Islet of Langerhans (tissue), 1 donor: ENCODE data around the gene DMRT3.

ENCODE experiments used
- FAIRE-seq: peaks from one replicate; lab custom pipeline; 2011; peaks lifted over from hg19 to GRCh38; lab: Jason Lieb, UNC

Gene DMRT3, protein sequence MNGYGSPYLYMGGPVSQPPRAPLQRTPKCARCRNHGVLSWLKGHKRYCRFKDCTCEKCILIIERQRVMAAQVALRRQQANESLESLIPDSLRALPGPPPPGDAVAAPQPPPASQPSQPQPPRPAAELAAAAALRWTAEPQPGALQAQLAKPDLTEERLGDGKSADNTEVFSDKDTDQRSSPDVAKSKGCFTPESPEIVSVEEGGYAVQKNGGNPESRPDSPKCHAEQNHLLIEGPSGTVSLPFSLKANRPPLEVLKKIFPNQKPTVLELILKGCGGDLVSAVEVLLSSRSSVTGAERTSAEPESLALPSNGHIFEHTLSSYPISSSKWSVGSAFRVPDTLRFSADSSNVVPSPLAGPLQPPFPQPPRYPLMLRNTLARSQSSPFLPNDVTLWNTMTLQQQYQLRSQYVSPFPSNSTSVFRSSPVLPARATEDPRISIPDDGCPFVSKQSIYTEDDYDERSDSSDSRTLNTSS

DNA sequence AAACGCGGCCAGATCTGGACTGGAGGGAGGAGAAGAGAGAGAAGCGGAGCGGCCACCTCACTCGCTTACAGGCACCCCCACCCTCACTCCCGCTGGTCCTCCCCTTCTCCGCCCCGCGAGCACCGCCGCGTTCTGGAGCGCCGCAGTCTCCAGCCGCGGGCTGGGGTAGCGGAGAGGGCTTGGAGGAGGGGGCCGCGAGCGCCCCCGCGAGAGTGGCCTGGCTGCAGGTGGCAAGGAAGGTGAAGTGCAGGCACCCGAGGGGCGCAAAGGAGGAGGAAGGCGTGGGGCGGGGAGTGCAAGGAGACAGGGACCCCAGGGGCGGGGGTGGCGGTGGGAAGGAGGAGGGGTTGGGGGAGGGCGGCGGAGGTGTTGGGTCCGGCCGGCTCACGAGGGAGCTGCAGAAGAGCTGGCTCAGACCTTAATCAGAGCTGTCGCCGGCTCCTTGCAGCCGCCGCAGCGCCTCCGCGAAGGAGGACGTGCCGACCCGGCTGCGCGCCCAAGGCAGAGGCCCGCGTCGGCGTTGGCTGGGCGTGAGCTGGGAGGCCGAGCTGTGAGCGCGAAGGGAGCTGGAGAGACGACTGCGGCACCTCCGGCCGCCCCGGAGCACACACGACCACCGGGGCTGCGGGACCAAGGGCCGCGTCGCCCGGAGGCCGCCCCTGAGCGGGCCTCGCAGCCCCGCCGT, at the start of gene DMRT3:
TSS of gene DMRT3 (plus strand) at position 398 of the 685 bp plus-strand sequence. CDS start 347 bp downstream, outside the sequence.
- no peak for FAIRE-seq

DNA sequence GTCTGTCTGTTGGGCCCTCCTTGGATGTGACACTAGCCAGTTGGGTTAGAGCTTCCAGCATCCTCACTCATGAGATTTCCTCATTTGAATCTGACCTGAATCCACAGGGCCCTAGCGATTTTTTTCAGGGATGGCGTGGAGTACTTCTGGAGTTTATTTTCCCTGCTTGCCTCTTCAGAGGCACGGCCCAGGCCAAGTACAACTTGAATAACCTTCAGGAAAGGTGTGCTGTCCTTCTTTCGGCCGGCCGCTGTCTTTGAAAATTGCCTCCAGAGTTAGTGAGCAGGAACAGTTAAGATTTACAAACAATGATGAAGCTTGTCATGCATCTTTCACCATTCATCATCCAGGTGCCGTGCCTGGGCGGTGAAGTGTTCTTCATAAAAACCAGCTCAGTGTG, 49.5 kb upstream of the DMRT3 start:
- FAIRE-seq = no peak

DNA sequence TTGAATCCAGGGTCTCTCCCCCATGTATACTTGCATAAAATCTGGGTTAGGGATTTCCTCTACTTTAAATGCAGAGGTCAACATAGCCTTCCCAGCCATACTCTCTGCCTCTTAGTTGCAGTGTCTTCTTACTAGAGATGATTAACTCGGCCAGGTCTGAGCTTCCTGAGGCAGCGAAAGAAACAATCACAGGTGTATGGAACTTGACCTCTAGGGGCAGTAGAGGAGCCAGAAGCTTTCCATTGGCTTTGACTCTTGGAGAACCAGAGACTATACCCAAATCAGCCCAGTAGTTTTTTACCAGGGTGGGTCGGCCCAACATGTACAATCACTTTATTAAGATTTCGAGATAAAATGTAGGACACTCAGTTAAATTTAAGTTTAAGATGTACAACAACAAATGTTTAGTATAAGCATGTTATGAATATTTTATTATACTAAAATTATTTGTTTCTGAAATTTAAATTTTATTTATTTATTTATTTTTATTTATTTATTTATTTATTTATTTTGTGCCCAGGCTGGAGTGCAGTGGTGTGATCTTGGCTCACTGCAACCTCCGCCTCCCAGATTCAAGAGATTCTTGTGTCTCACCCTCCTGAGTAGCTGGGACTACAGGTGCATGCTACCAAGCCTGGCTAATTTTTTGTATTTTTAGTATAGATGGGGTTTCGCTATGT, 48.0 kb upstream of the DMRT3 start:
- FAIRE-seq = no peak

DNA sequence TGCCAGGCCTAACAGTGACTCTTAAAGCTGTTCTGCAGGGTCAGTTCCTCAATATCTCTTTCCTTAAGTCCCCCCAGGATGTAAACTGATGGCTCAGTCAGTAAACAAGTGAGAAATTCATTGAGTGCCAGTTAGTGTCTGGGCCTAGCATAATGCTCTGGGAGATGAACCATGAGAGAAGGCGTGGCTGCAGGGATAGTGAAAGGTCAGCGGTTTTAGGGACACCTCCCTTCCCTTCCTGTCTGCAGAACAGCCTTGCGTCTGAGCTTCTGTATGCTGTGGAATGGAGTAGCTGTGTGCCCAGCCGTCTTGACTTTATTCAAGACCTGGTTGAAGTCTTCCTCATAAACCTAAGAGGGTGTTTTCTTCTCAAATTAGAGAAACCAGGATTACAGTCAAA, 46.7 kb upstream of the DMRT3 start:
- FAIRE-seq = no peak

DNA sequence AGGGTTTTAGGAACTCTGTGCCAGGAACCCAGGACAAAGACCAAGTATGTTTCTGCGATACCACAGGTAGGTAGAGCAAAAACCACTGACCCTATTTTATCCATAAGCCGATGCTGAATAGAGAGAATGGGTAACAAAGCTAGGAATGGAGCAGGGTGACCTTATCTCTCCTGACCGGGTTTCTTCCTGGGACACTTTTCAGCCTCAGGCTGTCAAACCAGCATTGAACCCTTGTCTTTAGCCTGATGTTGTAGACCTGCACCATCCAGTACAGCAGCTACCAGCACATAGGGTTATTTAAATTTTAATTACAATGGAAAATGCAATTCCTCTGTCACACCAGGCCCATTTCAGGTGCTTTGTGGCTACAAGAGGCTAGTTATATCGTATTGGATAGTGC, 43.1 kb upstream of the DMRT3 start:
- FAIRE-seq = no peak

DNA sequence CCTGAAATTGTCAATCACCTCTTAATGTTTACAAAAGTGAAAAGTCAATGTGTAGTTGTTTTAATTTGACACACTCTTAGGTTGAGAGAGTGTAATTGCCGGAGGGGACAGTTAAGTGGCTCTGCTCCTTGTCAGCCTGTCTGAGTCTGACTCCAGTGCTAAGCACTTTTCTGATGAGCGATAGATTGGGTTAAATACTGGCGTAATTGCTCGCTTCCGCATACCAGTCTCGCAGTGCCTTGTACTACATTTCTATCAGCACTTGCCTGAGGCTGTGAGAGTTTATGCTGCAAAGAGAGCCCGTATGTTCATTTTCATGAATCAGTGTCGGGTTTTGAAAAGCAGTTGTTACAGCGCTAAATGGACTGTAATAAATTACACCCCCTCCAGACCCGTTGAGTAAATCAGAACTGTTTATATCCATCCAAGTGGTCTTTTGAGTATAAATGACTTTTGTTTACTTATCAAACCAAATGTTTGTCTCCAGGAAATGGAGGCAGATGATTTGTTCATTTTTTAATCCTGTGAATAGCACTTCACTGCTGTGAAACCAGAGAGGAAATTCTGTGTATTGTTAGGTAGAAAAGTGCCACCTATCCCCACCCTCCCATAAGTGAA, 41.0 kb upstream of the DMRT3 start:
- no peak for FAIRE-seq

DNA sequence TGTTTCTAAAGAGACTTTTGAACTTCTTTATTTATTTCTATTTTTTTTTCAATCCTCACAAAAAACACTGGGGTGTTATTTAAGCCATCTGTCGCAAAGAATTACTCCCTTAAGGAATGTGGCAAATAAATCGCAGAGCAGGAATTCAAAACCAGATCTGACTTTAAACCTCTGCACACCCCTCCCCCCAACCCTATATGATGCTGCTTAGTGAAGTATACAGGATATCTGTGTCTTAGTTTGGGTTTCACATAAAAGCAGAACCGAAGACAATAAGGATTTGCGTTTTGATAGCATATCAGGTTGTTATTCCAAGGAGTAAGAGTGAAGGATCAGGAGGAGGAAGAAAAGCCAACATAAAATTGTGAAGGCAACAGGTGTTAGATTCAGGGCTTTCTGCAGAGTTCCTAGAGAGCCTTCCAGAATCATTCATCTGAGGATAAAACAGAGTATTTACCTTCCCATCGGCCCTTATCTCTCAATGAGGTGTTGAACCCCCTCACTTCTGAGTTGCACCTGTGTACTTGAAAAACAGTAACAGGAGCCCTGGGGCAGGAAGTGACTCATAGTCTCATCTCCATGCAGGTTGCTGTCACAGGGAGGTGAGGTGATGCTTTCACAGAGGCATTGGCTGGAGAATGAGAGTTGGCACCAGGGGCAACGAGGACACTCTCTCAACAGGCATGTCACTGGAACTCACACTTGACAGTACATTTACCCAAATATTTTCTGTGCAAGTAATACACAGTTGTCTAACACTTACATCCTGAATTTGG, 33.5 kb upstream of the DMRT3 start:
- FAIRE-seq = no peak

DNA sequence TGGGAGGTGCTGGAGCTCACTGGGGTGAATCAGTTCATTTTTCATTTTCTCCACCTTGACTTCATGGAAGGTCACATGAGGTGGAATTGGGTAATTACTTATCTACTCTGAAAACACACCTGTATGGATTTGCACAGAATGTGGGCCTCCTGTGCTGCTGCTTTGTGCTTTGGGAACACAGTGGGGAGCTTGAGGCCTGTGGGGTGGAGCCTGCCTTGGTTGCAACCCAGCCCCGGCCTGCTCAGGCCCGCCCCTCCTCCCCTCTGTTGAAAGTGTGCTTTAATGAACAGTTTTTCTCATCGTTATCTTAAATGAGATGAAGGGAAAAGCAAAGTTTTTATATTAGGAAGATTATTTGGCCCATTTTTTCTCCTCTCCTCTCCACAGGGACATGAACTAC, 28.5 kb upstream of the DMRT3 start:
- no peak for FAIRE-seq

DNA sequence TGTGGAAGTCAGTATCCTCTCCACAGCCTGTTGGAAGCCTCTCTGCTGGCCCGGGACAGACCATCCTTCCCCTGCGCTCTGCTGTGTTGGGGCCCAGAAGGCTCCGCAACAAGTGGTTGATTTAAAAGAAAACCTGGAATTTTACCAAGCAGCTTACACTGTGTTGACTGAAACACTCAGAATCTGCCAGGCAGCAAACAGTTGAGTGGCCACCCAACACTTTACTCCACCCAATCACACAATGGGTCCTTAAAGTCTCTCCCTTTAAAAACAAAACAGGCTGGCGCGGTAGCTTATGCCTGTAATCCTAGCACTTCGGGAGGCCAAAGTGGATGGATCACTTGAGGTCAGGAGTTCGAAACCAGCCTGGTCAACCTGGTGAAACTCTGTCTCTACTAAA, 28.0 kb upstream of the DMRT3 start:
- FAIRE-seq = no peak

DNA sequence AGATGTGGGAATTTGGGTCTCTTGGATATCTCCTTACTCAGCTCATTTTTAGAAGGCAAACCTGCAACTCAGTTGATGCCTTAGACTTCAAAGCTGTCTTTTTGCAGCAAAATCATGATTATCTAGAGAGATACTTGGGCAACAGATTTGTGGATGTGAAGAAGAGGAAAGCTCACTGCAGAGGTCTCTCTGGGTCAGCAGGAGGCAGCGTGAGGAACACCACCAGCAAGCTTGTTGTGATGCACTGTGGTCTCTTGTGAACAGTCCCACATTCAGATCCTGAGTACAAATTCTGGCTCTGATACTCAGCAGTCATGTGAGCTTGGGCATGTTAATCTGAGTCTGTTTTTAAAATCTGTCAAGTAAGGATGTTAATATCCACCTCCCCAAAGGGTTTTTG, 26.3 kb upstream of the DMRT3 start:
- FAIRE-seq = no peak

DNA sequence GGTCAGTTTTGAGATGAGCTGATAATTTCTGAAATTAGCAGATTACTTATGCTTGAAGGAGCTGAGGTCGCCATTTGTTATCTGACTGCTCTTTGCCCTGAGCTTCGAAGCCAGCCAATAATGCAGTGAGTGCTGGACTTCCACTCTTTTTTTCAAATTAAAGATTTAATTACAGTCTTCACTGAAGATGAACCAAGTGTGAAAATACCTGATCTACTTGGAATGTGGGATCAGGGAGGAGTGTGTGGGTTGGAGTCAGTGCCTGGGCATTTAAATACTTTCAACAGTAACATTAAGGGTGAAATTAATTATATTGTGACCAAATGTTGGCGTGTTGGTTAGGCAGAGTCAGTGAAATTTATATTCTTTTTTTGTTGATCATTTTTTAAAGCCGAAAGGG, 23.9 kb upstream of the DMRT3 start:
- FAIRE-seq = no peak

DNA sequence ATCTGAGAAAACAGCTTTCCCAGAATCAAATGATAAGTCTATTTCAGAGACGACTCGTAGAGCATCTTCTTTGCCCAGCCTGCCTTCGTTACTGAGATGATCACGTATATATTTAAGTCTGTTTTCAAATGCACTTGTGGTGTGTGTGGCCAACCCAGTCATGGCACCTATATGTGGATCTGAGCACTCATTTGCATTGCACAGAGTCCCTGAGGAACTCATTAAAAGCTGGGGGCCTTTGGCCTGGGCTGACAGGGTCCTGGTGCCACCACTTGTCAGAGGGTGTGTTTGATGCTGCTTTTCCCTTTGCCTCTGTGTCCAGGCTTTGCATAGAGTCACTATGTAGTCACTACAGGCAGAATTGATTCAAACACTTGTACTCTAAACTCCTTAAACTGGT, 17.4 kb upstream of the DMRT3 start:
- FAIRE-seq = no peak

DNA sequence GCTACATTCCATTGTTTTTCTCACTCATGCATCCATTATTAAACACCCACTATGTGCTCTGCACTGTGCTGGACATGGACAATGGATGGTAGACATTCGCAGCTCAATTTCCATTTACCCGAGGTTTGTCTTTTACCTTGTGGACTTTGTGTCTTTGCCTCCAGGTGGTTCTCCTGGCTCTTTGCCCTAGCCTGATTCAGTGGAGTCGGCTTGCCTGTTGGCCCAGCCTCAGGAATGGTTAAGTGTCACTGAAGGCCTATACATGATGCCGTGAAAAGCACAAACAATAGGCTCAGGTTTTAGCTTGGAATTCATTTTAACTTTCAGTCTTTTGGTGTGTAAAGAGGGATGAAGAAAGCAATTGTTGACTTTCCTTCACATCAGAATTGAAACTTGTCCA, 16.5 kb upstream of the DMRT3 start:
- FAIRE-seq = no peak

DNA sequence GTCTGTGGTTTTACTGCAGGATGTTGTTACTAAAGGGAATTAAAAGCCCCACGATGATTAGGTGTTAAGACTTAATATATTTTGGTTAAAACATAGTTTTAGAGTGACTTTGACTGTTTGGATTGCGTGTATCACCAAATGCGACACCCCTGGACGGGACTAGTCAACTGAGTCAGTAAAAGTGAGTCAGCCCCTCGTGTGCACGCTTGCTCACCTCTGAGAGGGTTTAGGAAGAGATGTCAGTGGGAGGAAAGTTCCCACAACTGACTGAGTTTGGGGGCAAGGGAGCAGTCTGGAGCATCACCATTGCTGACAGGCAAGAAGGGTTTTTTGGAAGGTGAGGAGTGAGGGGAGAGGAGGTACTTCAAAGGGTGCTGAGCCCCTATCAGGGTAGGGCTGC, 14.4 kb upstream of the DMRT3 start:
- FAIRE-seq = no peak

DNA sequence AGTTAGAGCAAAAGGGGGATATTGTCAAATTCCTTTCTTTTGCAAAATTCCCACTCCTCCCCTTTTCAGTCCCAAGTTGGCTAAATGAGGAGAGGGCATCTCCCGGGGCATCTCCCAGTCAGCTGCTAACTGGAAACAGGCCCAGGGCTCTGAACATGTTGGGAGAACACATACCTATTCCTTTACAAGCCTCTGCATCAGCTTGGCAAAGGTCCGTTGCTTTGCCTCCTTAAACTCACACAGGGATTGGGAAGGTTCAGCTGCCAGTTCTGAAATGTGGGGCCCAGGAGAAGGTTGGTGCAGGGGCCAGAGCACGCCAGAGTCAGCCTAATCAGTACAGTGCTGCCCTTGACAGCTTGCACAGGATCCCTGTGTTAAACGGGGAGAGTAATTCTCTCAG, 11.0 kb upstream of the DMRT3 start:
- FAIRE-seq = no peak

DNA sequence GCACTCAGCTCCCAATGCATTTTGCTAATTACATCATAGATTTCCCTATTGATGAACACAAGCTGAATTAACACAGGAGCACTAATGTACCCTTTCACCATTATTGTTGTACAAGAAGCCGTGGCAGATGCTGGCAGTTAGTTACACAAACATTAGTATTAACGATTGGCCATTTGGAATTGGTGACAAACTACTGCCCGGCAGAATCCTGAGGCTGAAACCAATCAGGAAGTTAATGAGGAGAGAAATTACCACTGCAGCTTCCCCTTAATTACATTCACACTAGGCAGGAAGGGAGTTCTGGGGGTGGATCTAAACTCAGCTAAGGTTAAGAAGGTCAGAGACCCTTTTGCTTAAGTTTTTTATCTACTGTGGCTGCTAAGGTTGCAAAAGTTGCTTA, 9.6 kb upstream of the DMRT3 start:
- no peak for FAIRE-seq

DNA sequence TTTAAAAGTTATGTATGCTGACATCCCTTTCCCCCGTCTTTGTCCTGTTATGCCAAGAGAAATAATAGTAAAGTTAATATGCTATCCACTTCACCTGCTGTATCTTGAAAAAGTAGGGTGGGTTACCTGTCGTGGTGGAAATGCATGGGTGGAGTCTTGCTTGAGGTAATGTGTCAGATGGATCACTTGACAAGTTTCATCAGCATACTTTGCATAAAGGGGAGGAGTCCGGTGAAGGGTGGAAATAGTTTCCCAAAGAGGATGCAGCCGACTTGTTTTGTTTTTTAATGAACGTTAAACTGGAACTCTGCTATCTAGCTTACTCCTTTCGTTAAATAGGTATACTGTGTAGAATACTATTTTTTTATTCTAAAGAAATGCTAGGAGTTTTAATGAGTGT, 9.0 kb upstream of the DMRT3 start:
- no peak for FAIRE-seq

DNA sequence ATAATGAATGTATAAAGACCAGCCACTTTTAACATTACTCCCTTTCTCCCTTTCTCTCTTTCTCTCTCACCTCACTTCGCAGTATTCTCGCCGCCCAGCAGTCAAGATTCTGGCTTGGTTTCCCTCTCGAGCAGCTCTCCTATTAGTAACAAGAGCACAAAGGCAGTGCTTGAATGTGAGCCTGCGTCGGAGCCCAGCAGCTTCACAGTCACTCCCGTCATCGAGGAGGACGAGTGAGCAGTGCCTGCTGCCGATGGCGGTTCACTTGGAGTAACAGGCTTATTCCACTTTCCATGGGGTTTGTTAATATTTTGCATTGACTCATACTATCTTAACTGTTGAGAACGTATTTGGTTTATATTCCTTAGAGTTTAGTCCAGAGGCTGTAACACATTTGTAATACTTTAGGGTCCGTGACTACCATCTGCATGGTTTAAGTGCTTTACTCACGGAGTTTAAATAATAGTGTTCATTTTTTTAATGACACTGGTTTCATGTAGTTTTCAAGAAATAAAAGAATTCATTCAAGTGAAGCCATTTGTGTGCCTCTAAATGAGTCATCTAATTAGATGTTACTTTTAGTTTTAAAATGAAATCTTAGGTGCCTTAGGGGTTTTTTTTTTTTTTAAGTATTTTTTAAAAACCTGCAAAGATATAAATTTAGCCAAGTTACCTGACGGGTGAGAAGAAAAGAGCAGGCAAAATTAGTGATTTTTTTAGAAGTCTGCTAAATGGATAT, 8.4 kb upstream of the DMRT3 start:
- no peak for FAIRE-seq

DNA sequence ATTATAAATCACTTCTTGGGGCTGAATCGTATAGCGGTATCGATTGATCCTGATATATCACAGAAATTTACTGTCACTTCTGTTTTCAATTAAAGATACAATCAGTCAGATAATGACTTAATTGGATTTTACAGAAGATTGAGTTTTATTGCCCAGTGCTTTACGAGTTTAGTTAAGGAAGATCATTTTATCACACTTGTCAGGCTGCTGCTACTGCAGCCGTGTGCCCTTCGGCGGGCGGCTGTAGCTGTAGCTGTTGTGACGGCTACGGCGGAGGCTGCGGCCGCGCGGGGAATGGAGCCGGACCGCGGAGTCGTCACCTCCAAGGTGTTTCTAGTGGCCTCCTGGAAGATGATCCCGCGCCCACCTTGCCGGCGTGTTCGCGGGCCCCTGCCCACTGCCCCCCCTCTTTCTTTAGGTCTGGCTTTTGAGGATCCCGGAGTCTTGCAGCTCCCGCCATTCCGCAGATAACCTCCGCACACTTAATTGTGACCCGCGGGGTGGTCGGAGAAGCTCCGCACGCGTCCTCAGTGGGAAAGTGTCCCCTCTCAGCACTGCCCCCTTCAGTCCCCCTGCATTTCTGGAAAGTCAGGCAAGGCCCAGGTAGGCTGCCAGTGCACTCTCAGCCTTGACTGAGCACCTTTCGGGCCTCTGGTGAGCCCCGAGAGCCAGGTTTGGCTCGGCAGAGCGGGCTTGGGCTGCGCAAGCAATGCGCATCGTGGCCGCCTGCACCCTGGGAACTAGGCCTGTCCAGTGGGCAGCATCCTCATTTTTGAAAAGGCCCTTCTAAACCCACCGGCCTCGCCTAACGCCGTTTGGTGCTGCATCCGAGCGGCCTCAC, 6.9 kb upstream of the DMRT3 start:
- FAIRE-seq = no peak
